B cell (primary cell): ENCODE data around the gene SKAP1. TPM values are rescaled to one million over a fixed set of nuclear protein-coding genes. Genes with fewer than 3 reads are reported as not detected.

ENCODE experiments used
- ATAC-seq: fragments of 200-7000 bp; cut with Tn5 transposase; one replicate; pipeline ENCODE4 v1.10.0; 2021; ENCODE audit warnings: low read depth, mild to moderate bottlenecking, moderate number of reproducible peaks, moderate library complexity
- CTCF ChIA-PET: fragments of 350-600 bp; sonication (Branson Sonifier 250); formaldehyde crosslinking; loops from one replicate; lab custom pipeline; 2021; ENCODE audit warnings: antibody characterized with exemption, inconsistent platforms; lab: Charles Lee
- POLR2A ChIA-PET: fragments of 350-600 bp; sonication (Branson Sonifier 250); formaldehyde crosslinking; loops from one replicate; lab custom pipeline; 2021; ENCODE audit warnings: antibody characterized with exemption; lab: Charles Lee
- DNase-seq: peaks from one replicate; pipeline ENCODE4 v3.0.0; 2013
- H2AFZ ChIP-seq: 2 replicates; pipeline ENCODE4 v1.6.1; 2012; ENCODE audit warnings: mild to moderate bottlenecking, low read depth, low read length; ENCODE audit not compliant: insufficient read depth, poor library complexity, severe bottlenecking
- H3K27ac ChIP-seq, 2 donors: 1 replicate in 1 of 2; 2 replicates in 1 of 2; pipeline ENCODE4 v1.5.1; 2012 to 2013; ENCODE audit warnings: low read length in 2 of 2, mild to moderate bottlenecking in 2 of 2, moderate library complexity in 1 of 2
- H3K27me3 ChIP-seq, 4 experiments: fragments of 200-600 bp in 1 of 4; sonication (generic) in 1 of 4; replicated peaks in 1 of 4; 1 replicate in 2 of 4; 2 replicates in 2 of 4; pipeline versions ENCODE4 v1.6.1 to v1.7.0; 2013 to 2016; ENCODE audit warnings: low read length in 3 of 4, mild to moderate bottlenecking in 2 of 4, mixed read lengths in 1 of 4, moderate library complexity in 1 of 4; ENCODE audit not compliant: insufficient read depth in 4 of 4, control insufficient read depth in 3 of 4; ENCODE audit errors: control extremely low read depth in 1 of 4
- H3K36me3 ChIP-seq, 2 experiments: replicated peaks in 1 of 2; 1 replicate in 1 of 2; 2 replicates in 1 of 2; pipeline versions ENCODE4 v1.6.1 to v1.7.1; 2013; ENCODE audit warnings: low read length in 1 of 2; ENCODE audit not compliant: insufficient read depth in 2 of 2, control insufficient read depth in 1 of 2; ENCODE audit errors: control extremely low read depth in 1 of 2, extremely low read depth in 1 of 2
- H3K4me1 ChIP-seq, 2 donors: fragments of 200-600 bp in 1 of 2; sonication (generic) in 1 of 2; 1 replicate in 1 of 2; 2 replicates in 1 of 2; pipeline versions ENCODE4 v1.5.1 to v1.6.1; 2013 to 2017; ENCODE audit warnings: low read length in 2 of 2; ENCODE audit not compliant: control insufficient read depth in 2 of 2, insufficient read depth in 2 of 2
- H3K4me2 ChIP-seq: replicated peaks from 2 replicates; pipeline ENCODE3; 2012; ENCODE audit warnings: mild to moderate bottlenecking, low read depth, low read length; ENCODE audit not compliant: poor library complexity, severe bottlenecking
- H3K4me3 ChIP-seq, 5 experiments: fragments of 200-600 bp in 1 of 5; sonication (generic) in 1 of 5; 1 replicate in 3 of 5; 2 replicates in 2 of 5; pipeline versions ENCODE4 v1.5.1 to v1.7.0; 2011 to 2016; ENCODE audit warnings: low read length in 4 of 5, mild to moderate bottlenecking in 4 of 5, low read depth in 2 of 5, control low read depth in 1 of 5, moderate library complexity in 1 of 5; ENCODE audit not compliant: insufficient read depth in 1 of 5; ENCODE audit errors: control extremely low read depth in 1 of 5, extremely low read depth in 1 of 5
- H3K79me2 ChIP-seq: fragments of 200-600 bp; sonication (generic); one replicate; pipeline ENCODE4 v1.6.0; 2016; ENCODE audit warnings: low read length; ENCODE audit not compliant: control insufficient read depth, insufficient read depth
- H3K9ac ChIP-seq: fragments of 200-600 bp; sonication (generic); 2 replicates; pipeline ENCODE4 v1.6.1; 2017; ENCODE audit warnings: mild to moderate bottlenecking, low read length, moderate library complexity
- H3K9me3 ChIP-seq, 3 donors: one replicate each; pipeline versions ENCODE4 v1.6.1 to v1.7.1; 2013; ENCODE audit warnings: low read length in 2 of 3; ENCODE audit not compliant: control insufficient read depth in 2 of 3, insufficient read depth in 1 of 3; ENCODE audit errors: control extremely low read depth in 1 of 3
- H4K20me1 ChIP-seq: 2 replicates; pipeline ENCODE4 v1.6.0; 2012; ENCODE audit warnings: mild to moderate bottlenecking, low read length; ENCODE audit not compliant: insufficient read depth, control insufficient read depth, poor library complexity, severe bottlenecking
- H3K27ac Mint-ChIP-seq: one replicate; pipeline ENCODE4 v1.8.0; 2021; ENCODE audit warnings: mixed read lengths
- H3K27me3 Mint-ChIP-seq: one replicate; pipeline ENCODE4 v1.8.0; 2021; ENCODE audit warnings: mixed read lengths
- H3K4me1 Mint-ChIP-seq: one replicate; pipeline ENCODE4 v1.8.0; 2021; ENCODE audit warnings: mixed read lengths
- H3K4me3 Mint-ChIP-seq: one replicate; pipeline ENCODE4 v1.8.0; 2021; ENCODE audit warnings: mixed read lengths
- H3K9me3 Mint-ChIP-seq: one replicate; pipeline ENCODE4 v1.8.0; 2022; ENCODE audit warnings: mixed read lengths; ENCODE audit not compliant: insufficient read depth
- CTCF ChIP-seq: fragments of 200-600 bp; IDR thresholded peaks from one replicate; pipeline ENCODE4 v1.8.0; 2022; ENCODE audit warnings: antibody characterized with exemption, mild to moderate bottlenecking
- EZH2 ChIP-seq: IDR thresholded peaks from 2 replicates; pipeline ENCODE4 v1.6.1; 2012; ENCODE audit warnings: borderline replicate concordance, low read depth, mild to moderate bottlenecking, moderate library complexity, low read length; ENCODE audit not compliant: insufficient read depth, poor library complexity, severe bottlenecking
- WGBS: methylation state at CpG from one replicate; pipeline ENCODE4 v1.1.5; 2013; ENCODE audit warnings: missing lambda C conversion rate; ENCODE audit not compliant: insufficient coverage; 5-methylcytosine and 5-hydroxymethylcytosine counted together
- intact Hi-C: fragments of 100-400 bp; cut with micrococcal nuclease; formaldehyde crosslinking; loops from one replicate; pipeline ENCODE4 v1.10.0; 2022
- polyA minus RNA-seq: library from RNA; depleted of rRNA, polyadenylated mRNA; stranded (reverse); fragments of >200 nt; gene quantifications from 2 replicates; pipeline ENCODE4 v1.2.3, GENCODE V29; 2012
- polyA plus RNA-seq: library from polyadenylated mRNA; depleted of rRNA; stranded (reverse); fragments of >200 nt; gene quantifications from 2 replicates; pipeline ENCODE4 v1.2.3, GENCODE V29; 2012
- total RNA-seq, 2 donors: library from RNA; stranded (reverse); fragments of 120-200 nt in 1 of 2; gene quantifications; 1 replicate in 1 of 2; 2 replicates in 1 of 2; pipeline versions ENCODE4 v1.2.3 to v1.2.4, GENCODE V29; 2013 to 2022

The SKAP1 gene
- total RNA-seq (33.1 TPM in 2 replicates), polyA plus RNA-seq (24.5 and 37.3 TPM in 2 replicates), polyA minus RNA-seq (18.6 and 24.4 TPM in 2 replicates)
- total RNA-seq (2013), result 32.6 TPM

- Histone ChIP-seq H3K4me2 (peak within 1 kb of the TSS; percentile 88), H3K4me3 (peak within 1 kb of the TSS; percentile 50 to 88 (median 77)), H3K9ac (peak within 1 kb of the TSS; percentile 74), H3K27ac (peak within 1 kb of the TSS; percentile 80 to 81), H3K9me3 (peaks cover 0 to 6% (median 0%) of the 10 kb centered on the region in 3 donors), H3K79me2 (peaks cover 31% of the 10 kb centered on the region), H3K27me3 (peaks cover 0 to 20% (median 7%) of the 10 kb centered on the region in 4 experiments), H4K20me1 (no peaks in the 10 kb centered on the region), H3K36me3 (no peaks in the 10 kb centered on the region), H3K4me1 (peaks cover 39 to 51% of the 10 kb centered on the region in 2 donors), H2AFZ (peak within 1 kb of the TSS; percentile 81)
- WGBS, result 3% methylated on average over 59 of the region's 65 CpGs
- H3K4me1 Mint-ChIP-seq, result peaks cover 57% of the 10 kb centered on the region
- peak within 1 kb of the TSS; percentile 94 for H3K27ac Mint-ChIP-seq
- DNase-seq, result peak; percentile 72
- POLR2A ChIA-PET, result no interaction called here
- H3K9me3 Mint-ChIP-seq, result no peaks in the 10 kb centered on the region
- TF ChIP-seq EZH2 (no peak), CTCF (no peak)
- CTCF ChIA-PET, result no interaction called here
- peak within 1 kb of the TSS; percentile 91 for H3K4me3 Mint-ChIP-seq
- H3K27me3 Mint-ChIP-seq, result peaks cover 12% of the 10 kb centered on the region
- intact Hi-C loops, result loop anchor here (1.0 to 2.0 kb wide), 2 partner anchors 11 to 17 kb away; no protein-coding TSS in a partner anchor
- peak; percentile 86 for ATAC-seq
These were observed at the start of gene SKAP1 for GRCh38 chr17:48429638-48430586. TSS of gene SKAP1 (minus strand) at chr17:48430214.

- intact Hi-C loops, result no loop called here
- Histone ChIP-seq H3K9ac (no peak overlapping the region), H3K27me3 (no peaks in the 10 kb centered on the region), H3K4me2 (no peak overlapping the region), H3K36me3 (no peaks in the 10 kb centered on the region), H3K79me2 (no peaks in the 10 kb centered on the region), H3K4me3 (no peak overlapping the region), H3K4me1 (peaks cover 14 to 15% of the 10 kb centered on the region in 2 donors), H3K27ac (no peak overlapping the region), H3K9me3 (no peaks in the 10 kb centered on the region), H4K20me1 (no peaks in the 10 kb centered on the region), H2AFZ (peak overlapping the region; percentile 46)
- Mint-ChIP-seq H3K9me3 (no peaks in the 10 kb centered on the region), H3K27me3 (no peaks in the 10 kb centered on the region), H3K27ac (no peak overlapping the region), H3K4me3 (no peak overlapping the region), H3K4me1 (peaks cover 19% of the 10 kb centered on the region)
- DNase-seq (no peak), ATAC-seq (no peak)
- TF ChIP-seq CTCF (no peak), EZH2 (no peak)
- POLR2A ChIA-PET, result no interaction called here
- no CpG with 5 or more reads among the region's 2 CpGs for WGBS
- CTCF ChIA-PET, result no interaction called here
These were observed 49.0 kb upstream of the SKAP1 start for GRCh38 chr17:48479014-48479402.
